ENCODE results near the gene CACNA1C.

The CACNA1C gene

GRCh38 chr12:2264651-2265232 is 212.0 kb downstream of the CACNA1C start:
- DNase-seq = no peak

GRCh38 chr12:2265461-2266167 is 212.8 kb downstream of the CACNA1C start:
- DNase-seq = no peak

GRCh38 chr12:2266666-2267620 is 214.2 kb downstream of the CACNA1C start:
- DNase-seq = no peak

DNA sequence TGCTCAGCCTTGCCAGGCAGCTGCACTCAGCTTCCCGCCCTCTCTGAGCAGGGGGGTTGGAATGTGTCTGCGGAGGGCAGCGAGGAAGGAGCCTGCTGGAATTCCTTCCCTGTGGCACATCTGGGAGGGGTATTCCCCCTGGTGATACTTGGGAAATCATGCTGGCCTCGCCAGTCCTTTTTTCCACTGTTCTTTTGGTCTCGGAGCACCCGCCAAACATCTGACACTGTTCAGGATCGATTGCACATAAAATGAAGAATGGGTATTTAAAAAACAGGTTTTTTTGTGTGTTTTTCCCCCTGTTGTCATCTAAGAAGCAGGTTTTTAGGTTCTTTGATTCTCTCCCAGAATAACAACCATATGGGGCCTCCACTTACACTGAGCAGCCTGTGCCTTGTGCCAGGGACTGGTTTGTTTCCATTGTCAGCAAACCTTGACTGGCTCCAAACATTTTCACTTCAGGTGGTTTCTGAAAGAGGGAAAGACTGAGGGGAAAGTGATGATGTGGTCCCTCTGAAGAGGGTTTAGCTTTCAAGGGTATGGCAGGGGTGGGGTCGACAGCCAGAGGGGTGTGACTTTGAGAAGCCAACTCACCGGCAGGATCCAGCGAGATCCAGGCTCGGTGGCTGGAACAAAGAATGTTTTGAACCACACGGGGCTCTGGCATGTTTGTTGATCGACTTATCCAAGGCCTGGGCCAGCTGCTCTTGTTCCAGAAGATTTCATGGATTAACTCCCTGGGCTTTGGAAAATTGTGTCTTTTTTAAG is 215.1 kb downstream of the CACNA1C start:
- no peak for DNase-seq

GRCh38 chr12:2268471-2269286 is 215.9 kb downstream of the CACNA1C start:
- no peak for DNase-seq

- DNase-seq = no peak
Observed at GRCh38 chr12:2270846-2271245, 218.1 kb downstream of the CACNA1C start.

DNA sequence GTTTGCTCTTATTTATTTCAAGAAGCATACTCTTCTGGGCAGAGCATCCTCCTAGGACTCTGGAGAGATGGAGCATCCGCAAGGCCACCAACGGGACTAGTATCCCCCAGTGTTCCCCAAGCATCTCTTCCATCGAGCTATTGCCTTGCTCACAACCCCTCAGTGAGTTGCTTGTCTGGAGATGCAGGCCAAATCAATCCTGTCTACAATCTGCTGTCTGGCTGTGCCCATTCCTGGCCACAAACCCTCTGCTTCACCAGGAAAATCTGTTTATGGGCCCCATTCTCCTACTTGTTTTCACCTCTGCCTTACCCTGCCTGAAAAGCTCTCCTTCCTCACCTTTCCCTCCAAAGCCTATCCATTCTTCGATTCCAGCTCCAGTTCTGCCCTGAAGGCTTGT is 219.2 kb downstream of the CACNA1C start:
- no peak for DNase-seq

GRCh38 chr12:2273288-2273687 is 220.5 kb downstream of the CACNA1C start:
- no peak for DNase-seq

DNA sequence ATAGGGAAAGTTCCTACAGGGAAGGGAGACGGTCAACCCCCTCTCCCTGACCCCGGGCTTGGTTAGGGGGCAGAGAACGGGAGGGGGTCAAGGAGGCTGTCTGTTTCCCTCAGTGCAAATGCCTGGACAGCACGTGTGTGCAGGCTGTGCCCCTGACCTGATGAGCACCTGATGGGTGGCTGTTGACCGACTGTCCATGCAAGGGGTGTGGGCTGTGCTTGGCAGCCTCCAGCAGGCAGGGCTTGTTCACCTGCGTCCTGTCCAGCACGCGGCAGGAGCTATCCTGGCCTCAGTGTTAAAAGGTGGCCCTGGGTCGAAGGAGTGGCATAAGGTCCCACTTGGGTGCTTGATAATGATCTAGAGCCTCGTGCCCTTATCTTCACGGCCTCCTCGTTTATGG is 221.0 kb downstream of the CACNA1C start:
- no peak for DNase-seq

GRCh38 chr12:2274733-2275132 is 221.9 kb downstream of the CACNA1C start:
- no peak for DNase-seq

GRCh38 chr12:2276288-2277033 is 223.7 kb downstream of the CACNA1C start:
- no peak for DNase-seq

DNA sequence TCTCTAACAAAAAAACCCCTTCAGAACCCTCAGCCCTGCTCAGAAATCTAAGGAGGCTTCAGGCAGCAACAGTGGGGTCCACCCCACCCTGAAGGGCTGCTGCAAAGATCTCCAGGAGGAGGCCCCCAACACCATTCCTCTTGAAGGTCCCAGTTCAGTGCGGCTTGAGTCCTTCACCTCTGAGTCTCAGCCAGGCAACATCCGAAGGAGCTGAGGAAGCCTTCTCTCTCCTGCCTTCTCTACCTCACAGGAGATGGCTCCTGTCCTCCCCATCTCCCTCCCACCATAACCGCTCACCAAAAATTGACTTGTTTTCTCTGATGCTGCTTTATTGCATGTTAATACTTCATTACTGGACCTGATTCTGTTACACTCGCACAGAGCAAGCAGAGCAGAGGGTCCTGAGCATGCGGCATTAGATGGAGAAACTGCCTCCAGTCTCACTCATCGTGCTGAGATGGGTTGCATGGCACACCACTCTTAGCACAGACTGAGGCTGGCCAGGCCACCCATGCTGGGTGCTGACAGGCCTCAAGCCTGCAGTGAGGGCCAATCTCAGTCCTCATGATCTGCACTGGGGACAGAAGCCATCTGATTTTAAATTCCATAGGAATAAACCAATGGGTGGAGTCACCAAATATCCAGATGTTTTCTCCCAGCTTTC is 224.8 kb downstream of the CACNA1C start:
- DNase-seq = no peak

DNA sequence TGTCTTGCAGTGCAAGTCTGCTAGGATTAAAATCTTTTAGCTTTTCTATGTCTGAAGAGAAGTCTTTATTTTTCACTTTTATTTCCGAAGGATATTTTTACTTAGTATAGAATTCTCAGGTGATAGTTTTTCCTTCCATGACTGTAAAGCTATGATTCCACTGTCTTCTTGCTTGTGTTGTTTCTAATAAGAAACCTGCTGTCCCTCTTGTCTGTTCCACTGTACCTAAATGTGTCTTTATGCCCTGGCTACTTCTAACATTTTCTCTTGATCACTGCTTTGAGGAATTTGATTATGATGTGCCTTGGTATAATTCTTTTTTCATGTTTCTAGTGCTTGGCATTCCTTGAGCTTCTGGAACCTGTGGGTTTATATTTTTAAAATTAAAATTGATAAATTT is 228.7 kb downstream of the CACNA1C start:
- DNase-seq = no peak

DNA sequence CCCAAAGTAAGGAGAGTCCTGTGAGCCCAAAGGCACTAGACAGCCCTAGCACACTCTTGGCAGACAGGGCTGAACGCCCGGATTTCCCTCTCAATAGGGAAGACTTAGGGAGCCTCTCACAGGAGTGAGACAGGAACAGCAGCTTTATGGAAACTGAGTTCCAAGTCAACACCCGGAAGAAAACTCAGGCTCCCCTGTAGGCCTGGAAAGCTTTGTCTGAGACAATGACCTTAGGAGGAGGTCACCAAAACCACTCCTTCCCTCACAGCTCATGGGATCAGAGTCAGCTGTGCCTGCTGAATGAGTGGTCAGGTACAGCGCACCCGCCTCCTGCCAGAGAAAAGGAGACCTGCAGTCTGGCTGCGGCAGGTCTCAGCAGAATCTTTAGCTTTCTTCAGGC is 229.5 kb downstream of the CACNA1C start:
- DNase-seq = no peak

- DNase-seq = no peak
Observed at GRCh38 chr12:2283480-2283879, 230.7 kb downstream of the CACNA1C start.

GRCh38 chr12:2283916-2284315 is 231.1 kb downstream of the CACNA1C start:
- DNase-seq = no peak

- DNase-seq = no peak
Observed at GRCh38 chr12:2284321-2284813, 231.6 kb downstream of the CACNA1C start.

- DNase-seq = peak; percentile 34
Observed at GRCh38 chr12:2284857-2285256, 232.1 kb downstream of the CACNA1C start.

DNA sequence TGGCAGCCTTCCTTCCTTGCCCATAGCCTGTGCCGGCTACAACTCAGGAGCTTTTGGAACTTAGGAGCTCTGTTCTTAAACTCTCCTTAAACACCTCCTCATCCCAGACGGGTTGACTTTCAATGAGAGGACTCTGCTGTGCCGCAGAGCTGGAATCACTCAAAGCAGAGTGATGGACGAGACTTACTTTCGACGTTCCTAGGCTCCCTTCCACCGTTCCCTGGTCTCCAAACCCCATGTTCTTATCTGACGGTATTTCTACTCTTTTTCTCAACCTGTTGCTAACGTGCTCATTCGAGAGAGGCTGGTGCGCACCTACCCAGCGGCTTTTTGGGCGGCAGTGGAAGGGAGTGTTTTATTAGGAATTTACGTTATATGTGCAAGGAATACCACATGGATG is 232.7 kb downstream of the CACNA1C start:
- DNase-seq = no peak

DNA sequence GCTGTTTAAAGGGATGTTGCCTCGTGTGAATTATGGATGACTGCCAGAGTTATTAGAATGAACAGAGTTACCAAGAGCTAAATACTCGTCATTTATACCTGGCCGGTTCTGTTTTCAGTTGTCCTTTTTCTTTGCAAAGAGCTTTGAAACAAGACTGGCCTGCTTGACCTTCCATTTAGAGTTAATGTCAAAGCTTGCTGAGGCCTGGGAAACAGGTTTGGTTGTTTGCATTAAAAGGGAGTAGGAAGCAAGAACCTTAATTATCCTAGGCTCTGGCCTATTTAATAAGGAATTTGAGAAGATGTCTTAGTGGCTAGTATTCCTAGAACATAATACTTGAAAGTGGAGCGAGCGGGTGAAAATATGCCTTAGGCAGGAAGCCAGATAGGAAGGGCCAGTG is 233.3 kb downstream of the CACNA1C start:
- no peak for DNase-seq

All from DMS79 (cell line).